Measurements from ENCODE around the gene EP400. TPM values are rescaled to one million over a fixed set of nuclear protein-coding genes. Genes with fewer than 3 reads are reported as not detected.
A peak's percentile ranks its signal among the peaks of the same experiment; 100 is the strongest.
"Not testable (repeated sequence)": the region's sequence is repeated elsewhere in the genome, so short reads cannot be mapped to it uniquely, and the experiment has no call there.

The EP400 gene
- polyA plus RNA-seq, 4 donors = 8.6 to 28.9 (median 12.8) TPM

- Histone ChIP-seq H3K4me3 (ENCODE audit: low read depth in 1 of 3, low read length in 3 of 3) (no peak overlapping the region), H3K27me3 (ENCODE audit: control insufficient read depth in 3 of 3, insufficient read depth in 3 of 3, low read length in 3 of 3) (no peaks in the 10 kb centered on the region), H3K36me3 (ENCODE audit: control insufficient read depth in 3 of 3, insufficient read depth in 2 of 3, low read depth in 1 of 3, low read length in 3 of 3) (peaks cover 8 to 52% (median 9%) of the 10 kb centered on the region in 3 donors), H3K9me3 (ENCODE audit: control insufficient read depth in 2 of 2, insufficient read depth in 1 of 2, low read depth in 1 of 2, low read length in 1 of 2) (no peaks in the 10 kb centered on the region), H3K4me1 (ENCODE audit: control insufficient read depth in 3 of 3, insufficient read depth in 2 of 3, low read depth in 1 of 3, low read length in 2 of 3) (peaks cover 0 to 5% (median 2%) of the 10 kb centered on the region in 3 donors), H3K27ac (ENCODE audit: low read depth in 1 of 3, low read length in 2 of 3) (no peak overlapping the region)
- DNase-seq (no peak), FAIRE-seq (no peak)
- WGBS, 3 donors = 89 to 94% (median 90%) methylated on average over 12 of the region's 12 CpGs
These were observed 130.0 kb downstream of the EP400 start for GRCh38 chr12:132079695-132080094.

- not testable (repeated sequence) for H3K4me1 ChIP-seq (ENCODE audit: control insufficient read depth in 3 of 3, insufficient read depth in 2 of 3, low read depth in 1 of 3, low read length in 2 of 3); H3K4me3 ChIP-seq (ENCODE audit: low read depth in 1 of 3, low read length in 3 of 3); H3K9me3 ChIP-seq (ENCODE audit: control insufficient read depth in 2 of 2, insufficient read depth in 1 of 2, low read depth in 1 of 2, low read length in 1 of 2); DNase-seq; FAIRE-seq; H3K27ac ChIP-seq (ENCODE audit: low read depth in 1 of 3, low read length in 2 of 3); H3K27me3 ChIP-seq (ENCODE audit: control insufficient read depth in 3 of 3, insufficient read depth in 3 of 3, low read length in 3 of 3)
- peaks cover 4 to 49% (median 8%) of the 10 kb centered on the region in 3 donors for H3K36me3 ChIP-seq (ENCODE audit: control insufficient read depth in 3 of 3, insufficient read depth in 2 of 3, low read depth in 1 of 3, low read length in 3 of 3)
- 74 to 92% (median 86%) methylated on average over 7 of the region's 7 CpGs for WGBS, 3 donors
These were observed 130.8 kb downstream of the EP400 start for GRCh38 chr12:132080515-132080914.

- Histone ChIP-seq H3K9me3 (ENCODE audit: control insufficient read depth in 2 of 2, insufficient read depth in 1 of 2, low read depth in 1 of 2, low read length in 1 of 2) (no peaks in the 10 kb centered on the region), H3K27ac (ENCODE audit: low read depth in 1 of 3, low read length in 2 of 3) (no peak overlapping the region), H3K27me3 (ENCODE audit: control insufficient read depth in 3 of 3, insufficient read depth in 3 of 3, low read length in 3 of 3) (no peaks in the 10 kb centered on the region), H3K4me1 (ENCODE audit: control insufficient read depth in 3 of 3, insufficient read depth in 2 of 3, low read depth in 1 of 3, low read length in 2 of 3) (peaks cover 0 to 8% (median 2%) of the 10 kb centered on the region in 3 donors), H3K4me3 (ENCODE audit: low read depth in 1 of 3, low read length in 3 of 3) (no peak overlapping the region), H3K36me3 (ENCODE audit: control insufficient read depth in 3 of 3, insufficient read depth in 2 of 3, low read depth in 1 of 3, low read length in 3 of 3) (peaks cover 4 to 40% (median 6%) of the 10 kb centered on the region in 3 donors)
- FAIRE-seq = no peak
- no peak for DNase-seq
- 88 to 89% (median 88%) methylated on average over 9 of the region's 9 CpGs for WGBS, 3 donors
These were observed 131.7 kb downstream of the EP400 start for GRCh38 chr12:132081423-132081822.

- Histone ChIP-seq H3K4me1 (ENCODE audit: control insufficient read depth in 3 of 3, insufficient read depth in 2 of 3, low read depth in 1 of 3, low read length in 2 of 3) (peaks cover 0 to 8% (median 2%) of the 10 kb centered on the region in 3 donors), H3K9me3 (ENCODE audit: control insufficient read depth in 2 of 2, insufficient read depth in 1 of 2, low read depth in 1 of 2, low read length in 1 of 2) (no peaks in the 10 kb centered on the region), H3K27me3 (ENCODE audit: control insufficient read depth in 3 of 3, insufficient read depth in 3 of 3, low read length in 3 of 3) (no peaks in the 10 kb centered on the region), H3K4me3 (ENCODE audit: low read depth in 1 of 3, low read length in 3 of 3) (peak overlapping the region in 2 of 3 donors; percentile 42 to 97), H3K27ac (ENCODE audit: low read depth in 1 of 3, low read length in 2 of 3) (no peak overlapping the region), H3K36me3 (ENCODE audit: control insufficient read depth in 3 of 3, insufficient read depth in 2 of 3, low read depth in 1 of 3, low read length in 3 of 3) (peaks cover 0 to 20% (median 4%) of the 10 kb centered on the region in 3 donors)
- 6 to 10% (median 7%) methylated on average over 8 of the region's 8 CpGs for WGBS, 3 donors
- DNase-seq = no peak
- no peak for FAIRE-seq
These were observed 133.8 kb downstream of the EP400 start for GRCh38 chr12:132083614-132083940.

GRCh38 chr12:132083941-132084620 is 134.3 kb downstream of the EP400 start:
- Histone ChIP-seq H3K36me3 (ENCODE audit: control insufficient read depth in 3 of 3, insufficient read depth in 2 of 3, low read depth in 1 of 3, low read length in 3 of 3) (peaks cover 0 to 20% (median 4%) of the 10 kb centered on the region in 3 donors), H3K4me1 (ENCODE audit: control insufficient read depth in 3 of 3, insufficient read depth in 2 of 3, low read depth in 1 of 3, low read length in 2 of 3) (peaks cover 0 to 8% (median 2%) of the 10 kb centered on the region in 3 donors), H3K9me3 (ENCODE audit: control insufficient read depth in 2 of 2, insufficient read depth in 1 of 2, low read depth in 1 of 2, low read length in 1 of 2) (no peaks in the 10 kb centered on the region), H3K27ac (ENCODE audit: low read depth in 1 of 3, low read length in 2 of 3) (peak overlapping the region; percentile 56 to 91 (median 88)), H3K4me3 (ENCODE audit: low read depth in 1 of 3, low read length in 3 of 3) (peak overlapping the region; percentile 62 to 97 (median 70)), H3K27me3 (ENCODE audit: control insufficient read depth in 3 of 3, insufficient read depth in 3 of 3, low read length in 3 of 3) (no peaks in the 10 kb centered on the region)
- WGBS, 3 donors = 0 to 1% (median 1%) methylated on average over 44 to 84 of the region's 84 CpGs
- FAIRE-seq (no peak), DNase-seq (peak; percentile 90 to 94)

- FAIRE-seq = no peak
- H3K4me3 ChIP-seq (ENCODE audit: low read depth in 1 of 3, low read length in 3 of 3) = peak overlapping the region; percentile 62 to 97 (median 70)
- no peaks in the 10 kb centered on the region for H3K27me3 ChIP-seq (ENCODE audit: control insufficient read depth in 3 of 3, insufficient read depth in 3 of 3, low read length in 3 of 3)
- peak; percentile 76 to 78 for DNase-seq
- peaks cover 0 to 8% (median 2%) of the 10 kb centered on the region in 3 donors for H3K4me1 ChIP-seq (ENCODE audit: control insufficient read depth in 3 of 3, insufficient read depth in 2 of 3, low read depth in 1 of 3, low read length in 2 of 3)
- H3K36me3 ChIP-seq (ENCODE audit: control insufficient read depth in 3 of 3, insufficient read depth in 2 of 3, low read depth in 1 of 3, low read length in 3 of 3) = peaks cover 0 to 18% (median 4%) of the 10 kb centered on the region in 3 donors
- 1 to 3% (median 2%) methylated on average over 28 to 49 of the region's 49 CpGs for WGBS, 3 donors
- peak overlapping the region; percentile 56 to 91 (median 88) for H3K27ac ChIP-seq (ENCODE audit: low read depth in 1 of 3, low read length in 2 of 3)
- no peaks in the 10 kb centered on the region for H3K9me3 ChIP-seq (ENCODE audit: control insufficient read depth in 2 of 2, insufficient read depth in 1 of 2, low read depth in 1 of 2, low read length in 1 of 2)
These were observed 135.0 kb downstream of the EP400 start for GRCh38 chr12:132084621-132085290.

- Histone ChIP-seq H3K36me3 (ENCODE audit: control insufficient read depth in 3 of 3, insufficient read depth in 2 of 3, low read depth in 1 of 3, low read length in 3 of 3) (peaks cover 0 to 18% (median 4%) of the 10 kb centered on the region in 3 donors), H3K4me3 (ENCODE audit: low read depth in 1 of 3, low read length in 3 of 3) (peak overlapping the region in 2 of 3 donors; percentile 62 to 97), H3K27me3 (ENCODE audit: control insufficient read depth in 3 of 3, insufficient read depth in 3 of 3, low read length in 3 of 3) (no peaks in the 10 kb centered on the region), H3K27ac (ENCODE audit: low read depth in 1 of 3, low read length in 2 of 3) (peak overlapping the region in 2 of 3 donors; percentile 12 to 25), H3K4me1 (ENCODE audit: control insufficient read depth in 3 of 3, insufficient read depth in 2 of 3, low read depth in 1 of 3, low read length in 2 of 3) (peaks cover 0 to 8% (median 2%) of the 10 kb centered on the region in 3 donors), H3K9me3 (ENCODE audit: control insufficient read depth in 2 of 2, insufficient read depth in 1 of 2, low read depth in 1 of 2, low read length in 1 of 2) (no peaks in the 10 kb centered on the region)
- no peak for FAIRE-seq
- WGBS, 3 donors = 27 to 50% (median 29%) methylated on average over 6 of the region's 6 CpGs
- DNase-seq = no peak
These were observed 135.5 kb downstream of the EP400 start for GRCh38 chr12:132085291-132085635.

GRCh38 chr12:132089407-132089910 is 139.7 kb downstream of the EP400 start:
- DNase-seq (no peak), FAIRE-seq (no peak)
- Histone ChIP-seq H3K36me3 (ENCODE audit: control insufficient read depth in 3 of 3, insufficient read depth in 2 of 3, low read depth in 1 of 3, low read length in 3 of 3) (peaks cover 0 to 15% (median 0%) of the 10 kb centered on the region in 3 donors), H3K27me3 (ENCODE audit: control insufficient read depth in 3 of 3, insufficient read depth in 3 of 3, low read length in 3 of 3) (no peaks in the 10 kb centered on the region), H3K9me3 (ENCODE audit: control insufficient read depth in 2 of 2, insufficient read depth in 1 of 2, low read depth in 1 of 2, low read length in 1 of 2) (no peaks in the 10 kb centered on the region), H3K4me1 (ENCODE audit: control insufficient read depth in 3 of 3, insufficient read depth in 2 of 3, low read depth in 1 of 3, low read length in 2 of 3) (peaks cover 0 to 3% (median 0%) of the 10 kb centered on the region in 3 donors), H3K27ac (ENCODE audit: low read depth in 1 of 3, low read length in 2 of 3) (no peak overlapping the region), H3K4me3 (ENCODE audit: low read depth in 1 of 3, low read length in 3 of 3) (no peak overlapping the region)
- 90 to 99% (median 94%) methylated on average over 4 of the region's 4 CpGs for WGBS, 3 donors

Data from small intestine (tissue), 7 donors.